Measurements from ENCODE around the gene IL15RA.
"Not testable (repeated sequence)": the region's sequence is repeated elsewhere in the genome, so short reads cannot be mapped to it uniquely, and the experiment has no call there.

The IL15RA gene

GRCh38 chr10:5949009-5949759 lies 28.2 kb downstream of the IL15RA start:
- no peak for DNase-seq

DNA sequence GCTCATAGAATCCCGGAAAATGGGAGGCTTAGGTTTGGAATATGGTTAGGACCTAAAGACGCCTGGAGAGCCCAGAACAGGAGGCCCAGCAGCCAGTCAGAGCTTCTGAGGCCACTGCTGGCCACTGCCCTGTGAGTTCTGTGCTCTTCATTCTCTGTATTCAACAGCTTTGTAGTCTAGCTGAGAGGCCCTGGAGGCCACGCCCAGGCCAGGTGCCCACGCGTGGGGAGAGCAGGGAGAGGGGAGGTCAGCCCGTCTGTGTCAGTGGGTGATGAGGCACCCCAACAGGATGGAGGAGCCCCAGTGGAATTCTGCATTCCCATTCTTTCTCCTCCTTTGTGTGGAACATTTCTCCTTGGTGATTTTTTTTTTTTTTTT lies 29.1 kb downstream of the IL15RA start:
- DNase-seq, result no peak

GRCh38 chr10:5947471-5948207 lies 29.7 kb downstream of the IL15RA start:
- no peak for DNase-seq

- no peak for DNase-seq
These were observed 30.6 kb downstream of the IL15RA start for GRCh38 chr10:5946786-5947185.

DNA sequence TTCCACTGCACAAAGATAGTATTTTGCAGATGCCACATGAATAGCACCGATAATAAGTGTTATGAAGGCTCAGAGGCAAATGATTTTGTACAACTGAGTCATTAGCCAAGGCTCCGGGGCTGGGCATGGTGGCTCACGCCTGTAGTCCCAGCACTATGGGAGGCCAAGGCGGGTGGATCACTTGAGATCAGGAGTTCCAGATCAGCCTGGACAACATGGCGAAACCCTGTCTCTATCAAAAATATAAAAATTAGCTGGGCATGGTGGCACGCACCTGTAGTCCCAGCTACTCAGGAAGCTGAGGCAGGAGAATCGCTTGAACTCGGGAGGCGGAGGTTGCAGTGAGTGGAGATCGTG lies 30.9 kb downstream of the IL15RA start:
- DNase-seq, result not testable (repeated sequence)

DNA sequence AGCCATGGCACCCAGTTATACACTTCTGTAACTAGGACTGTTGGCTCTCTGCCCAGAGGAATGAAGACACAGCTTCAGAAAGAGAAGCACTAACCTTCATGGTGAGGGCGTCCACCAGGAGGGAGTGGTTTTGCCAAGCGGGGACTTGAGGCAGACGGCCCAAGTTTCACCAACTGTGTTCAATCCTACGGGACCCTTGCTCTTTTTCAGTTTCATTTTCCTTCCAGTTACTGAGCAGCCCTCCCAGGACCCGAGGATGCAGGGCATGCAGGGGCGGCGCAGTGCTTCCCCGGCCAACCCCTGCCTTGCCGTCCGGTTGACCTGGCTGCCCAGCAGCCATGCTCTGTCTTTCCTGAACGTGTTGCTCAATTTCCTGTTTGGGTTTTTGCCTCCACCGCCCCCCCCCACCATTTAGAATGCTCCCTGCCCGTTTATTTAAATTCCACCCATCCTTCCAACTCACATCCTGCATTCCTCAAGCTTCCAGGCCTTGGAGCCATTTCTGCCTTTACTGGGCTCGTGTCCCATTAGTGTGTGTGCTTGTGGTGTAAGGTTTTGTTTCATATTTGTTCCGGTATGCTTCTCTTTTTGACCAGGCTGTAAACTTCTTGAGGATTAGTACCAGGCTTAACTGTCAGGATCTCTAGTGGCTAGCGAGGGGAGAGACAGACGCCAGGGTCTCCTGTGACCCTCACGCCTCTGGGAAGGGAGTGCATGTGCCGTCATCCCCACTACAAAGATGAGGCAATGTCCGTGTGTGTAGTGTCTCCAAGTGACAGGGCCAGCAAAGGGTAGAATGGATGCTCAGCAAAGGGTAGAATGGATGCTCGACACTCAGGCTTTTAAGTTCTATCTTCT lies 31.6 kb downstream of the IL15RA start:
- no peak for DNase-seq

- no peak for DNase-seq
These were observed 32.2 kb downstream of the IL15RA start for GRCh38 chr10:5945190-5945509.

DNA sequence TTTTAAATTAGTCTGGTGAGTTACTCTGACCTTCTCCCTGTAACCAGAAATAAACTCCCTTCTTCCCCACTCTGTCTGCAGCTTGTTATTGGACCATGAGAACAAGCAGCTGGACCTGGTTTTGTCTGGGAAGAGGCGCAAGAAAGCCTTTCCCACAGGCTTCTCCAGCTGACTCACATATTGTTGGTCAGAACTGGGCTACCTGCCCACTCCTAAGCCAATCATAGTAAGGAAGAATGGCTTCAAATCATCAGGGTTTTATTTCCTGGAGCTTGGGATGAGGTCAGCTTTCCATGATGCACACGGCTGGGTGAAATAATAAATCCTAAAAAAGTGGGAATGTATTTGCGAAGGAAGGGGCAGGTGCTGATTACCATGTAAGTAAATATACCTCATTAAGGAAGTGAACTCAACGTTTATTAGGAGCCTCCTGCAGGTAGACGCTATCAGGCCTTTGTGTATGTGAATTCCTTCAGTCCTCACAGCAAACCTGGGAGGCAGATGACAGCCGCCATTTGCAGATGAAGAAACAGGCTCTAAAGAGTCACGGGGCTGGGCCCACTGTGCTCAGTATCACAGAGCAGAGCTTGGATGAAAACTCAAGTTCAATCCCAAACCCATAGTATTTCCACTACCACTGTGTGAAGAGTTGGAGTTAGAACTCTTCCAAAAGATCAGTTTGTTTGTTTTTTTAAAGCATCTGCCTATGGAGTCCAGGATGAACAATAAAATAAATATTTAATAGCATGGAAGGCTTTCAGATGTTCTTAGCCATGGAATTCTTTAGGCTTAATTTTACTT lies 32.8 kb downstream of the IL15RA start:
- peak; percentile 82 for DNase-seq

GRCh38 chr10:5943536-5943935 lies 33.8 kb downstream of the IL15RA start:
- DNase-seq, result no peak

DNA sequence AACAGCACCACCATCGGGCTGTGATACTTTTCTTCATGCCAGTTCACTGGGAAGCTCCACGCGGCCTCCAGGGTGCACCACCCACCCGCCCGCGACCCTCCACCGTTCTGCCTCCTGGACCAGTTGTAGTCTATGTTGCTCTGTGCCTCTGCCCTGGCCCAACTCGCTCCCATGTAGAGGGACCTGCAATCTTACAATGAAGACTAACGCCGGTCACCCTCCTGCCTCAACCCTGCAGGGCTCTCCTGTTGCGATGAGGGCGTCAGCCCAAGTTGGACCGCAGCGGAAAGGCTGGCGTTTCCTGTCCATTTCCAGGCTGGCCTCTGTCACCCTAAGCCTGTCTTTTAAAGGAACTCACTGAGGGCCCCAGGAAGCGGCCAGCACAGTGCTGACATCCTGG lies 34.9 kb downstream of the IL15RA start:
- DNase-seq, result no peak

GRCh38 chr10:5942001-5942400 lies 35.3 kb downstream of the IL15RA start:
- no peak for DNase-seq

GRCh38 chr10:5941579-5941978 lies 35.8 kb downstream of the IL15RA start:
- DNase-seq, result no peak

- no peak for DNase-seq
These were observed 36.5 kb downstream of the IL15RA start for GRCh38 chr10:5940807-5941218.

DNA sequence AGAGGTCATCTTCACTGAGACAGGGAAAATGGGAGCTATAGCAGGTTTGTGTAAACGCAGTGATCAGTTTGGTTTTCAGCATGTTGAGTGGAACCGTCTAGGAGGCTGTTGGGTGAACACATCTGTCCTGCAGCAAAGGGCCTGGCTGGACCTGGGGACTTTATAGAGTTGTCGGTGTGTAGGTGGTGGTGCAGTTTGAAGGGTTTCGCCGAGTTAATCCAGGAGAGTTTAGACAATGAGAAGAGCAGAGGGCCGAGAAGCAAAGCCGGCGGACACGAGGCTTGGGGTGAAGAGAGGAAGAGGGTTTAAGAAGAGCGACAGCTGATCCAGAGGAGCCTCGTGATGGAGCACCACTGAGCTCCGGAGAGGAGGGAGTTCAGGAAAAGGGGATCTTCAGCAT lies 39.1 kb downstream of the IL15RA start:
- no peak for DNase-seq

- no peak for DNase-seq
These were observed 40.3 kb downstream of the IL15RA start for GRCh38 chr10:5937016-5937415.

- DNase-seq, result no peak
These were observed 41.7 kb downstream of the IL15RA start for GRCh38 chr10:5935628-5936027.

- DNase-seq, result no peak
These were observed 43.3 kb downstream of the IL15RA start for GRCh38 chr10:5933909-5934546.

DNA sequence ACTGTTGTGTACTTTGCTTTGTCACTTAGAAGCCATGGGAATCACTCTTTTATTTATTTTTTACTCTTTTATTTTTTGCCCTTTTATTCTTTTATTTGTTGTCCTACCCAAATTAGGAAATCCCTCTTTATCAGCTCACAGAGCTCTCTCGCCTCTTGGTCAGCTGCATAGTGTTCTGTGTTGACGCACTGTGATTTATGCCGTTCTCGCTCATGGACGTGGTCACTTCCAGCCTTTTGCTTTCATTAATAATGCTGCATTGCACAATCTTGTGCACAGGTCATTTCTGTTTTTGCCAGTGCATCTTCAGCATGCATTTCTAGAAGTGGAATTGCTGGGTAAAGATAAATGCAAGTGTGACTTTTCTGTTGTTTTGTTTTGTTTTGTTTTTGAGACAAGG lies 45.0 kb downstream of the IL15RA start:
- DNase-seq, result no peak

GRCh38 chr10:5930272-5930671 lies 47.1 kb downstream of the IL15RA start:
- no peak for DNase-seq

- no peak for DNase-seq
These were observed 47.9 kb downstream of the IL15RA start for GRCh38 chr10:5929442-5929841.

GRCh38 chr10:5927306-5927705 lies 50.0 kb downstream of the IL15RA start:
- no peak for DNase-seq

DNA sequence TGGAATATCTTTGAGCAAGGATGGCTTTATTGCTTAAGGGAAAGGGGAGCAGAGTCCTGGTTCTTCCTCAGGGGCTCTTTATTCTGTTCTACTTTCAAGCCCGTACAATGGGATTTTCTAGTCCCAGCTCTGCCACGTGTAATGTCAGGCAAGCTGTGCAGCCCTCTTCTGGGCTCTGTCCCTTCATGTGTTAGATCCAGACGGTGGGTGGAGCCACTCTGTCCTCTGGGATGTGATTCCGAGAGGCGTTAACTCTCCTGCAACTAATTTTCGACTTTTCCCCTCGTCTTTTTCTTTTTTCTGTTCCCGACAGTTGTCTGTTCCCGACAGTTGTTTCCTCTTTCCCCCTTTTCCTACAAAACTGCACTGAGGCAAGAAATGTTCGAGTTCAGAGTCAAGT lies 52.5 kb downstream of the IL15RA start:
- DNase-seq, result no peak

GRCh38 chr10:5921746-5922145 lies 55.6 kb downstream of the IL15RA start:
- DNase-seq, result no peak

All from NCI-H2029 (cell line).